IPS-20b (cell line): Measurements from ENCODE around the gene ADAM12.

Experiments used
- H3K27ac ChIP-seq: one replicate; pipeline ENCODE4 v1.5.1; 2013; ENCODE audit warnings: low read length
- H3K27me3 ChIP-seq: 2 replicates; pipeline ENCODE4 v1.6.1; 2013; ENCODE audit warnings: mild to moderate bottlenecking, low read length, inconsistent platforms; ENCODE audit not compliant: insufficient read depth
- H3K36me3 ChIP-seq: 2 replicates; pipeline ENCODE4 v1.6.1; 2013; ENCODE audit warnings: low read depth, mild to moderate bottlenecking, inconsistent platforms, low read length, moderate library complexity; ENCODE audit not compliant: insufficient read depth
- H3K4me1 ChIP-seq: 2 replicates; pipeline ENCODE4 v1.6.1; 2013; ENCODE audit warnings: mild to moderate bottlenecking, control low read depth, inconsistent platforms, low read length, moderate library complexity; ENCODE audit not compliant: insufficient read depth
- H3K4me3 ChIP-seq: 2 replicates; pipeline ENCODE4 v1.5.1; 2013; ENCODE audit warnings: mild to moderate bottlenecking, low read length, inconsistent platforms
- H3K9ac ChIP-seq: 2 replicates; pipeline ENCODE4 v1.6.1; 2013; ENCODE audit warnings: low read depth, mild to moderate bottlenecking, inconsistent platforms, low read length, moderate library complexity
- H3K9me3 ChIP-seq: 2 replicates; pipeline ENCODE4 v1.6.1; 2013; ENCODE audit warnings: mild to moderate bottlenecking, low read depth, low read length, inconsistent platforms; ENCODE audit not compliant: insufficient read depth

Gene ADAM12

DNA sequence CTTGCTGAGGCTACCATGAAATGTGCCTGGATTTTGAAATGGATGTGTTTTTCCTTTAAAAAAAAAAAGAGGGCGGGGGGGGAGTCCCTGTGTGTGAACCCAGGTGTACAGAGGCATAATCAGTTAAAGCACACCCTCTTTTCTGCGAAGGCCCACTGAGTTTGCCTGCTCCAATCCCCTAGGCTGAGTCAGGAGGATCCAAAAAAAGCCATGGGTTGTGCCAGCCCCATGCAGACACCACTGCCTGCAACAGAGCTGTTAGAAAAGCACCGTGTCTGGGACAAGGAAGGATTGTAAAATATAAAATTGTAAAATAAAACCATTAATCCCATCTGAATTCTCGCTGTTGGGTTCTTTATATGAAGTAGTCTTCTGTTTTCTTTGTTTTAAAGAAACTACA is 217.9 kb downstream of the ADAM12 start:
- Histone ChIP-seq H3K27me3 (no peaks in the 10 kb centered on the region), H3K4me3 (no peak overlapping the region), H3K4me1 (peaks cover 2% of the 10 kb centered on the region; the same call in 1 of the 2 replicates), H3K36me3 (no peaks in the 10 kb centered on the region), H3K9me3 (no peaks in the 10 kb centered on the region), H3K9ac (no peak overlapping the region), H3K27ac (no peak overlapping the region)

DNA sequence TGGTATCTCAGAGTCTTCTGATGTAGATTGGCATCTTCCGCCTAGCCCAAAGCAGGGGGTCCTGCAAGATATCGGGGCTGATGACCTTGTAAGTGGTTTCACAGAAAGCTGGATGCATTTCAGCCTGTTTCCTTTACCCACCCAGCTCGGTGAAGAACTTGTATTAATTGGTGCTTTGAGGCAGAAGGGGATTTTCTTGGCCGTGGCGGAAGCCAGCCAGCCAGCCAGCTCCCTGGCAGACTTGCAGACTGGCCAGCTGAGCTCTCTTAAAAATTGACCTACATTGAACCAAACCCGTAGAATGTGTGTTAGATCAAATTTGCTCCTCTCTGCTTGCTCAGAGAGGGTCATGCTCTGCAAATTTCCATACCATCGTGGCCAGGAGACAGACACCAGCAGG is 218.4 kb downstream of the ADAM12 start:
- Histone ChIP-seq H3K36me3 (no peaks in the 10 kb centered on the region), H3K9me3 (no peaks in the 10 kb centered on the region), H3K27me3 (no peaks in the 10 kb centered on the region), H3K4me1 (no peaks in the 10 kb centered on the region), H3K9ac (no peak overlapping the region), H3K27ac (no peak overlapping the region), H3K4me3 (no peak overlapping the region)

DNA sequence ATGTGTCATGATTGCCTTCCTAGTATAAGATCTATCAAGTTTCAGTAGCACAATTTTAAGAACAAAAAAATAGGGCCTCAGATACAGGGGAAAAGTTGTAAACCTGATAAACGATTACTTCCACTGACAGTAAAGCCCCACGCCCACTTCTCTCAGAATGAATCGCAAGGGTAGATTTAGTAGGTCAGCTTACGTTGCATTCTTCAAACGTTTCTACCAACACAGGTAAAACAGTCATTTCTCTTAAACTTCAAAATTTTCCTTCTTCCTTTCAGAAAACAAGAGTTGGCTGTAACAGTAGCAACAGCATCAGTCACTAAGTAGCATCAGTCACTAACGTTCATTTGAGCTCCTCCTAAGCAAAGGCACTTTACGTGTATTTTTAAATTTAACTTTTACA is 221.5 kb downstream of the ADAM12 start:
- H3K36me3 ChIP-seq: no peaks in the 10 kb centered on the region
- no peaks in the 10 kb centered on the region for H3K9me3 ChIP-seq
- H3K4me1 ChIP-seq: no peaks in the 10 kb centered on the region
- no peak overlapping the region for H3K27ac ChIP-seq
- no peaks in the 10 kb centered on the region for H3K27me3 ChIP-seq
- no peak overlapping the region for H3K9ac ChIP-seq
- no peak overlapping the region for H3K4me3 ChIP-seq

DNA sequence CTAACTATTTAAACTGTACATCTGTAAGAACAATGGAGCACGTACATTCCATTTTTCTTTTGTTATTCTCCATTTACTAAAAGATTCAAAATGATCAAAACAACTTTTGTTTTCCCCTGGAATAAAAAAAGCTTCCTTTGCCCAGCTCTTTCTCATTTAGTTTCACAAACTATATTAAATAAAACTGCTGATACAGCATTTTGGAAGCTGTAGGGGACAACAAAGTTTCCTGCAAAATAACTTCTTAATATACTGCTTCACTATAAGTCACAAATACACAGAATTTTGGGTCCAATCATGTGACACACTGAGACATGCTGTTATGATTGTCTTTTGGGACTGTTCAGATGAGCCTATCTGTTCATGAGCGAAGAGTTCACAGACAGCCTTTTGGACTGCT is 222.4 kb downstream of the ADAM12 start:
- H3K4me3 ChIP-seq: no peak overlapping the region
- no peaks in the 10 kb centered on the region for H3K9me3 ChIP-seq
- no peaks in the 10 kb centered on the region for H3K27me3 ChIP-seq
- no peaks in the 10 kb centered on the region for H3K4me1 ChIP-seq
- no peaks in the 10 kb centered on the region for H3K36me3 ChIP-seq
- no peak overlapping the region for H3K9ac ChIP-seq
- no peak overlapping the region for H3K27ac ChIP-seq

DNA sequence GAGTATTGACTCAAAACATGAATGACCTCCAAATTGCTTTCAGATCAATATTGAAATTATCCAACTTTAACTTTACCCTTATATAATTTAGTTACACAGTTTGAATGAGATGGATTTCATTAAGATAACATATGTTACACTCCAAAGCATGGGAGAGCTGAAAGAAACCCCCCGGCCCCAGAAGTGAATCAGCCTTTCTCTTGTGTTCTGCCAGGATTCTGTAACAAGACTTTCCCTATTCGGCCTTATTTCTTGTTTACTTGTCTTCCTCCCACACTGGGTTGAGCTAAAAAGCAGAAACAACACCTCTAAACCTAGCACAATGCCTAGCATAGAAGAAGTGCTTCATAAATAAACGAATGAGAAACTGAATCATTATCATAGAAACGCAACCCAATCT is 224.8 kb downstream of the ADAM12 start:
- Histone ChIP-seq H3K27me3 (no peaks in the 10 kb centered on the region), H3K9ac (no peak overlapping the region), H3K27ac (no peak overlapping the region), H3K9me3 (no peaks in the 10 kb centered on the region), H3K36me3 (no peaks in the 10 kb centered on the region), H3K4me1 (no peaks in the 10 kb centered on the region), H3K4me3 (no peak overlapping the region)

DNA sequence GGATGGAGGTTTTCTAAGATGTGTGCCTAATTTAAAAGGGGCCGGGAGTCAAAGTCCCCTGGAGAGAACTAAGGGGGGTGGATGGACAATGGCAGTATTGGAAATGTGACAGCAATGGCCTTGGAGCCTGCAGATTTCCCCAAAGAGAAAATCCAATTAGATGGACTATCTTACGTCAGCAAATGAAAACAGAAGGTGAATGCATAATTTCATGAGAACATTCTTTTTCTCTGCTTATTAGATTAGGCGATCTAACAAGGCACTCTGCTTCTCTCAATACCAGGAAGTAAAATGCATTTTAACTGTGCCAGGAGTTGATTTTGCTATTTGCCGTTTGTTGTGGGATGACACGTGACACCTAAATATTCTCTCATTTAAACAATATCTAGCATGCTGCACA is 226.6 kb downstream of the ADAM12 start:
- no peak overlapping the region for H3K4me3 ChIP-seq
- no peak overlapping the region for H3K9ac ChIP-seq
- no peak overlapping the region for H3K27ac ChIP-seq
- H3K36me3 ChIP-seq: no peaks in the 10 kb centered on the region
- H3K9me3 ChIP-seq: no peaks in the 10 kb centered on the region
- peaks cover 6% of the 10 kb centered on the region; the same call in 1 of the 2 replicates for H3K4me1 ChIP-seq
- H3K27me3 ChIP-seq: no peaks in the 10 kb centered on the region

DNA sequence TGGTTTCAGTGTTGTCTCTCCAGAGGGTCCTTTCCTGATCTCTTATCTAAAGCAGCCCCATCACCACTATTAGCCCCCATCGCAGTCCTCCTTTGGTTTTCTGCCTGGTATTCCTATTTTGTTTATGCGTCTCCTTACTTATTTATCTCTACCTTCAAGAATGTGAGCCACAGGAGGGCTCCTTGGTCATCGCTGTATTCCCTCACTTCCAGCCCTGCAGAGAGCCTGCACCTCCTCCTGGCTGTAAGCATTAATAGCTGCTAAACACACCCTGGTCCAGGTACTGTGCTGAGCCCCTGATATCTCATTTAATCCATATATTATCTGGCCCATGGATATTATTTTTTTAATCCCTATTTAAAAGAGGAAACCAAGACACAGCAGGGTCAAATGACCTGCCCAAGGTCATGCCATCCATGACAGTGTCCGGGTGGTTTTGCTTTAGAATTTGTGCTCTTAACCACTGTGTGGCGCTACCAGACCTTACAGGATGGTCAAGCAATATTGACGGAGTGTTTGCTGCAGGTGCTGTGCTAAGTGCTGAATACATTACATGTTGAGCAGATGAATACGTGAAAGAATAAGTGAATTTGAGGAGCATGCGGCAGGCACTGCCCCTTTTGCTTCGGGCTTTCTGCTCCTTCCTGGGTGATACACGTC is 227.2 kb downstream of the ADAM12 start:
- Histone ChIP-seq H3K9ac (no peak overlapping the region), H3K27ac (no peak overlapping the region), H3K36me3 (no peaks in the 10 kb centered on the region), H3K4me1 (peaks cover 7% of the 10 kb centered on the region; the same call in 1 of the 2 replicates), H3K27me3 (no peaks in the 10 kb centered on the region), H3K4me3 (no peak overlapping the region), H3K9me3 (no peaks in the 10 kb centered on the region)

DNA sequence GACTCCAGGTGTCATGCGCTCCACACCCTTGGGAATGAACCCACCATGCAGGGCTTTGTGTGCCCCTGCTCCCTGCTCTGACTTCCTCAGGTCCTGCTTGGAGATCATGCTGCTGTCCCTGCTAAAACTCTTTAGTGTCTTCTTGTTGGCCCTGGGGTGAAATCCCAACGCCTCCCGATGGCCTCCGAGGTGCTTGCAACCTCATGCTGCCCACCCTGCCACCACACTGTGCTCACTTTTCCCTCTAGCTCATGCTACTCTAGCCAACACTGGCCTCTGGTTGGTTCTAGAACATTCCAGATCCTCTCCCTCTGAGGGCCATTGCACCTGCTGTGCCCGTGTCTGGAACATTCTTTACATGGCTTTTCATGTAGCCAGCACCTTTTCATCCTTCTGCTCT is 227.7 kb downstream of the ADAM12 start:
- H3K36me3 ChIP-seq: no peaks in the 10 kb centered on the region
- H3K27ac ChIP-seq: no peak overlapping the region
- peaks cover 12% of the 10 kb centered on the region; the same call in 1 of the 2 replicates for H3K4me1 ChIP-seq
- no peak overlapping the region for H3K9ac ChIP-seq
- no peaks in the 10 kb centered on the region for H3K9me3 ChIP-seq
- H3K27me3 ChIP-seq: no peaks in the 10 kb centered on the region
- H3K4me3 ChIP-seq: no peak overlapping the region

DNA sequence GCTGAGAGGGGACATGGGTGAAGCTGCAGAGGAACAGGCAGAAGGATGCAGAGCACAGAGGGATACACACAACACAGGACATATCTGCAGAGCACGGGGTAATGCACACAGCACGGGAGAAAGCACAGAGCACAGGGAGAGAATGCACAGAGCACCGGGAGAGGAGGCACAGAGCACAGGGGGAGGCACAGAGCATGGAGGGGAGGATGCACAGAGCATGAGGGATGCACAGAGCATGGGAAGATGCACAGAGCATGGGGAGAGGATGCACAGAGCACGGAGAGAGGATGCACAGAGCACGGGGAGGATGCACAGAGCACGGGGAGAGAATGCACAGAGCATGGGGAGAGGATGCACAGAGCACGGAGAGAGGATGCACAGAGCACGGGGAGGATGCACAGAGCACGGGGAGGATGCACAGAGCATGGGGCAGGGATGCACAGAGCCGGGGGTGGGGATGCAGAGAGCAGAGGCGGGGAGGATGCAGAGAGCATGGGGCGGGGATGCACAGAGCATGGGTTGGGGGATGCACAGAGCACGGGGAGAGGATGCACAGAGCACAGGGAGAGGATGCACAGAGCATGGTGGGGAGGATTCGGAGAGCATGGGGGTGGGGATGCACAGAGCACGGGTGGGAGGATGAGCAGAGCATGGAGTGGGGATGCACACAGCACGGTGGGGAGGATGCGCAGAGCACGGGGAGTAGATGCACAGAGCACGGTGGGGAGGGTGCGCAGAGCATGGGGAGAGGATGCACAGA is 230.0 kb downstream of the ADAM12 start:
- H3K36me3 ChIP-seq: no peaks in the 10 kb centered on the region
- H3K9ac ChIP-seq: no peak overlapping the region
- H3K27me3 ChIP-seq: no peaks in the 10 kb centered on the region
- peaks cover 35% of the 10 kb centered on the region; the same call in 1 of the 2 replicates for H3K4me1 ChIP-seq
- H3K27ac ChIP-seq: no peak overlapping the region
- H3K4me3 ChIP-seq: no peak overlapping the region
- H3K9me3 ChIP-seq: no peaks in the 10 kb centered on the region

DNA sequence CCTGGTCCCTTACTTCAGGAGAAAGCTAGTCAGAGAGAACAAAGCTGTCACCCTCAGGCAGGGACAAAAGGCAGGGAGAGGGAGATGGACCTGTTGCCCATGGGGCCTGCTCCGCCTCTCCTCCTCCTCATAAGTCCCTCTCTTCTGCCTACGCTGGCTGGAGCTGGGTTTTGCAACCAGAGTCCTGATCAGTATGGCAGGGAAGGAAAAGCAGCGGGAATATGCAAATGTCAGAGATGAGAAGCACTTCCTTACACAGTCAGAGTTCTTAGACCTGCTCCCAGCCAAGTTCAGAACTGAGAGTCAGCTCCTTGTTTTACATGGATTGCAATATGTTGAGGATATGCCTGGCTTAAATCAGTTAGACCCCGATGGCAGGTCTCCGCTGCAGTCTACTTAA is 231.1 kb downstream of the ADAM12 start:
- H3K36me3 ChIP-seq: no peaks in the 10 kb centered on the region
- H3K27me3 ChIP-seq: no peaks in the 10 kb centered on the region
- H3K9ac ChIP-seq: no peak overlapping the region
- peaks cover 46% of the 10 kb centered on the region; the same call in 1 of the 2 replicates for H3K4me1 ChIP-seq
- H3K9me3 ChIP-seq: no peaks in the 10 kb centered on the region
- H3K4me3 ChIP-seq: no peak overlapping the region
- no peak overlapping the region for H3K27ac ChIP-seq

DNA sequence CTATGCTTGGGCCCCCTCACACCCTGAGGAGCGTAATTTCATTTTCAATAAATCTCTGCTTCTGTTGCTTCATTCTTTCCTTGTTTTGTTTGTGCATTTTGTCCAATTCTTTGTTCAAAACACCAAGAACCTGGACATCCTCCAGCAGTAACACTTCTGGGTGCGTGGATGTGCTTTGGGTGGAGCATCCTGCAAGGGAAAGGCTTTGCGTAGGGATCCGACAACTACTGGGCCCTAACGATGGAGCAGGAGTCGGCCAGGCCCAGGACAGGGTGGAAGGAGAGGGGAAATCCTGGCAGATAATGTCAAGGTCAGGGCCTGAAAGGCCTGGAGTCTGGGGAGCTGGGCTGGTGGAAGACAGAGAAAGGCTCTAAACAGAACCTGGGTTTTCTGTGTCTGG is 231.8 kb downstream of the ADAM12 start:
- Histone ChIP-seq H3K4me1 (peaks cover 49% of the 10 kb centered on the region; the same call in 1 of the 2 replicates), H3K36me3 (no peaks in the 10 kb centered on the region), H3K4me3 (no peak overlapping the region), H3K9me3 (no peaks in the 10 kb centered on the region), H3K27me3 (no peaks in the 10 kb centered on the region), H3K9ac (no peak overlapping the region), H3K27ac (no peak overlapping the region)

DNA sequence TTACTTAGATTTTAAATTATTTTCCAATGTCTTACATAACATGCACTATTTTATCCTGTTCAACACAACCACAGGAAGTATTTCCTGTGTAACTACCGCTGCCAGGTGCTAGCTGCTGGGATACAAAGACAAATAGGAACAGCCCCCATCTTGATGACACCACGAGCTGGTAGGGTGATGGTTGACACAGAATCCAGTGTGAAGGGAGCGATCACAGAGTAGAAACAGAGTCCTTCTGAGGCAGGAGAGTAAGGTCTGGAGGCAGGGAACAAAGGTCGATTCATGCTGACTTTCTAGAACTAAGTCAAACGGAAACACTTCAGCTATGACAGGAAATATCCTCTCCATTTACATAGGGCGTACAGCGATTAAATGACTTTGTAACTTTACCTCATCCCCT is 232.3 kb downstream of the ADAM12 start:
- Histone ChIP-seq H3K9me3 (peaks cover 2% of the 10 kb centered on the region), H3K27ac (no peak overlapping the region), H3K9ac (no peak overlapping the region; the same call in 1 of the 2 replicates), H3K4me1 (peaks cover 49% of the 10 kb centered on the region; the same call in 1 of the 2 replicates), H3K27me3 (no peaks in the 10 kb centered on the region), H3K4me3 (no peak overlapping the region), H3K36me3 (no peaks in the 10 kb centered on the region)
